ENCODE data around the gene LIN52. TPM values are rescaled to one million over a fixed set of nuclear protein-coding genes. Genes with fewer than 3 reads are reported as not detected.

LIN52 gene
- total RNA-seq, 2 experiments from 2014 or later: 5.4 to 6.8 TPM

GRCh38 chr14:74245292-74245691 lies 160.5 kb downstream of the LIN52 start:
- Histone ChIP-seq H3K9me3 (ENCODE audit: control insufficient read depth in 1 of 2, insufficient read depth in 1 of 2, low read length in 2 of 2) (peaks cover 0 to 12% of the 10 kb centered on the region in 2 experiments), H3K27ac (ENCODE audit: low read depth in 1 of 2, low read length in 2 of 2) (no peak overlapping the region), H3K4me1 (ENCODE audit: insufficient read depth, low read length) (peaks cover 20% of the 10 kb centered on the region), H3K4me3 (ENCODE audit: low read length) (no peak overlapping the region), H3K36me3 (ENCODE audit: insufficient read depth, low read length) (no peaks in the 10 kb centered on the region), H3K27me3 (ENCODE audit: control insufficient read depth in 1 of 2, insufficient read depth in 2 of 2, low read length in 2 of 2) (peaks cover 65 to 83% of the 10 kb centered on the region in 2 experiments)
- DNase-seq (no peak), ATAC-seq (ENCODE audit: poor library complexity) (no peak)
- intact Hi-C loops (cut with DNase I, micrococcal nuclease): no loop called here
- no peak for TF ChIP-seq CTCF (IDR thresholded peaks at IDR 0.05)
- Mint-ChIP-seq H3K9me3 (no peaks in the 10 kb centered on the region), H3K4me3 (no peak overlapping the region), H3K36me3 (ENCODE audit: low read depth) (no peaks in the 10 kb centered on the region), H3K4me1 (ENCODE audit: low read depth) (peaks cover 21% of the 10 kb centered on the region), H3K27ac (no peak overlapping the region), H3K27me3 (peaks cover 89% of the 10 kb centered on the region)
- ChIA-PET CTCF (interaction anchor here (0.8 to 1.2 kb wide), 3 partner anchors 9 to 12 kb away, joined by 3 read pairs; no protein-coding TSS in a partner anchor), POLR2A (no interaction called here)

GRCh38 chr14:74246542-74246941 lies 161.8 kb downstream of the LIN52 start:
- intact Hi-C loops (cut with DNase I, micrococcal nuclease): no loop called here
- no peak overlapping the region for H3K27ac Mint-ChIP-seq
- POLR2A ChIA-PET: no interaction called here
- Histone ChIP-seq H3K9me3 (ENCODE audit: control insufficient read depth in 1 of 2, insufficient read depth in 1 of 2, low read length in 2 of 2) (peaks cover 0 to under 1% of the 10 kb centered on the region in 2 experiments), H3K4me1 (ENCODE audit: insufficient read depth, low read length) (peaks cover 13% of the 10 kb centered on the region), H3K27me3 (ENCODE audit: control insufficient read depth in 1 of 2, insufficient read depth in 2 of 2, low read length in 2 of 2) (peaks cover 53 to 71% of the 10 kb centered on the region in 2 experiments), H3K4me3 (ENCODE audit: low read length) (no peak overlapping the region), H3K27ac (ENCODE audit: low read depth in 1 of 2, low read length in 2 of 2) (no peak overlapping the region), H3K36me3 (ENCODE audit: insufficient read depth, low read length) (no peaks in the 10 kb centered on the region)
- H3K4me1 Mint-ChIP-seq (ENCODE audit: low read depth): peaks cover 18% of the 10 kb centered on the region
- no peak for DNase-seq
- H3K4me3 Mint-ChIP-seq: no peak overlapping the region
- CTCF ChIA-PET: no interaction called here
- TF ChIP-seq CTCF (IDR thresholded peaks at IDR 0.05): no peak
- H3K27me3 Mint-ChIP-seq: peaks cover 85% of the 10 kb centered on the region
- H3K9me3 Mint-ChIP-seq: no peaks in the 10 kb centered on the region
- no peak for ATAC-seq (ENCODE audit: poor library complexity)
- no peaks in the 10 kb centered on the region for H3K36me3 Mint-ChIP-seq (ENCODE audit: low read depth)

DNA sequence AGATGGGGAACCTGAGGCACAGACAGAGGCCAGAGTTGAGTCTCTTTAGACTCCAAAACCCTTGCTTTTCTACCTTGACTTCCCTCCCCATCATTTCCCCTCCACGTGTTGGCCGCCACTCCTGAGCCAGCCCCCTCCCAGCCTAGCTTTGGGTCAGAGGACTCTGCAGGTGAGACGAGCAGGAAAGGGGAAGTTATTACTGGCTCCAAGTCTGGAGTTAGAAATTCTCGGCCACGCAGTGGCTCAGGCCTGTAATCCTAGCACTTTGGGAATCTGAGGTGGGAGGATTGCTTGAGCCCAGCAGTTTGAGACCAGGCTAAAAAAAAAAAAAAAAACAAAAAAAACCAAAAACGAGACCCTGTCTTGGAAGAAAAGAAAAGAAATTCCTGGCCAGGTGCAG lies 163.3 kb downstream of the LIN52 start:
- H3K4me1 ChIP-seq (ENCODE audit: insufficient read depth, low read length): peaks cover 9% of the 10 kb centered on the region
- intact Hi-C loops (cut with DNase I, micrococcal nuclease): no loop called here
- H3K36me3 ChIP-seq (ENCODE audit: insufficient read depth, low read length): no peaks in the 10 kb centered on the region
- H3K4me3 ChIP-seq (ENCODE audit: low read length): no peak overlapping the region
- CTCF ChIA-PET: interaction anchor here (1.2 kb wide), 1 partner anchor 9 kb away, joined by 4 read pairs; no protein-coding TSS in a partner anchor
- peaks cover 42 to 56% of the 10 kb centered on the region in 2 experiments for H3K27me3 ChIP-seq (ENCODE audit: control insufficient read depth in 1 of 2, insufficient read depth in 2 of 2, low read length in 2 of 2)
- H3K9me3 ChIP-seq (ENCODE audit: control insufficient read depth in 1 of 2, insufficient read depth in 1 of 2, low read length in 2 of 2): no peaks in the 10 kb centered on the region
- H3K4me1 Mint-ChIP-seq (ENCODE audit: low read depth): peaks cover 9% of the 10 kb centered on the region
- H3K36me3 Mint-ChIP-seq (ENCODE audit: low read depth): no peaks in the 10 kb centered on the region
- H3K27ac ChIP-seq (ENCODE audit: low read depth in 1 of 2, low read length in 2 of 2): no peak overlapping the region
- no peak for TF ChIP-seq CTCF (IDR thresholded peaks at IDR 0.05)
- H3K27ac Mint-ChIP-seq: no peak overlapping the region
- no peaks in the 10 kb centered on the region for H3K9me3 Mint-ChIP-seq
- peaks cover 74% of the 10 kb centered on the region for H3K27me3 Mint-ChIP-seq
- DNase-seq (no peak), ATAC-seq (ENCODE audit: poor library complexity) (no peak)
- POLR2A ChIA-PET: no interaction called here
- no peak overlapping the region for H3K4me3 Mint-ChIP-seq

Measured in CD4-positive, alpha-beta T cell (primary cell).